WI38 (cell line): ENCODE results near the gene HLA-DPA1.

Experiments
- H3K4me3 ChIP-seq: 2 replicates; pipeline ENCODE4 v1.5.1; 2011; ENCODE audit warnings: low read depth, mild to moderate bottlenecking, control low read depth, low read length
- TF ChIP-seq, protein P1 (sequence below): IDR thresholded peaks from 2 replicates; pipeline ENCODE4 v1.5.1; 2012; ENCODE audit warnings: low read depth, mild to moderate bottlenecking, control low read depth, low read length

Gene HLA-DPA1

DNA sequence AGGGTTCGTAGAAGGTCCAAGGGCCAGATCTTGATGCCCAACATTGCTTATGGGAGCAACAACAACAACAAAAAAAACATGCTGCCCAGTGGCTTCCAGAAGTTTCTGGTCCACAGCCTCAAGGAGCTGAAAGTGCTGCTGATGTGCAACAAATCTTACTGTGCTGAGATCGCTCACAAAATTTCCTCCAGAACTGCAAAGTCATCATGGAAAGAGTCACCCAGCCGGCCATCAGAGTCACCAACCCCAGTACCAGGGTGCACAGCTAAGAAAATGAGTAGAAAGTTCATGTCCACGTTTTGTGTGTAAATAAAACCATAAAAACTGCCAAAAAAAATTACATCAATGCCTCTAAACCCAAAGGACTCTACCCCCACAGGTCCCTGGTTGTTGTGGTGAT, 6.1 kb upstream of the HLA-DPA1 start:
- no peak overlapping the region for H3K4me3 ChIP-seq
- TF ChIP-seq, protein P1, sequence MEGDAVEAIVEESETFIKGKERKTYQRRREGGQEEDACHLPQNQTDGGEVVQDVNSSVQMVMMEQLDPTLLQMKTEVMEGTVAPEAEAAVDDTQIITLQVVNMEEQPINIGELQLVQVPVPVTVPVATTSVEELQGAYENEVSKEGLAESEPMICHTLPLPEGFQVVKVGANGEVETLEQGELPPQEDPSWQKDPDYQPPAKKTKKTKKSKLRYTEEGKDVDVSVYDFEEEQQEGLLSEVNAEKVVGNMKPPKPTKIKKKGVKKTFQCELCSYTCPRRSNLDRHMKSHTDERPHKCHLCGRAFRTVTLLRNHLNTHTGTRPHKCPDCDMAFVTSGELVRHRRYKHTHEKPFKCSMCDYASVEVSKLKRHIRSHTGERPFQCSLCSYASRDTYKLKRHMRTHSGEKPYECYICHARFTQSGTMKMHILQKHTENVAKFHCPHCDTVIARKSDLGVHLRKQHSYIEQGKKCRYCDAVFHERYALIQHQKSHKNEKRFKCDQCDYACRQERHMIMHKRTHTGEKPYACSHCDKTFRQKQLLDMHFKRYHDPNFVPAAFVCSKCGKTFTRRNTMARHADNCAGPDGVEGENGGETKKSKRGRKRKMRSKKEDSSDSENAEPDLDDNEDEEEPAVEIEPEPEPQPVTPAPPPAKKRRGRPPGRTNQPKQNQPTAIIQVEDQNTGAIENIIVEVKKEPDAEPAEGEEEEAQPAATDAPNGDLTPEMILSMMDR, result no peak

DNA sequence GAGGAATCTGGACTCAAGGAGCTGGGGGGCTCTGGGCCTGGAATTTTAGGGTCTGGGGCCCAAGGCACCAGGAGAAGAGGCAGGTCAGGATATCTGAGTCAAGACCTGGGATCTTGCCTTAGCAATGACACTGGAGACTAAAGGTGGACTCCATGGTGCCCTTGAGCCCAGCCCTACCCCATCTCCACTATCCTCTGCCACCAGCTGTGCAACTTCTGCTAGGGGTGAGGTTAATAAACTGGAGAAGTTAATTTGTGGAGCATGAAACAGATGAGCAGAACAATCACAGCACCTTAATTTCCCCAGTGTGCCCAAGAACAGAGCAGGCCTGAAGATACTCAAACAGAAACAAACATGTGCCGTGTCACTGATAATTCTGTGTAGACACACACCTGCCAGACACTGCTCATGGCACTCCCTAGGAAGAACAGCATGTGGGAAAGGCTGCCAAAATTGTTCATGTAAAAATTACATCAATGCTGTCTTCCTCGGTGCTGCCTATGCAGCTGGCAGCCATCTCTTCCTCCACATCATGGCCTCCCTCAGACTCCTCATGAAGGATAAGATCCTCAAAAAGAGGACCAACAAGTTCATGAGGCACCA, 5.6 kb upstream of the HLA-DPA1 start:
- TF ChIP-seq, protein P1, result no peak
- no peak overlapping the region for H3K4me3 ChIP-seq

DNA sequence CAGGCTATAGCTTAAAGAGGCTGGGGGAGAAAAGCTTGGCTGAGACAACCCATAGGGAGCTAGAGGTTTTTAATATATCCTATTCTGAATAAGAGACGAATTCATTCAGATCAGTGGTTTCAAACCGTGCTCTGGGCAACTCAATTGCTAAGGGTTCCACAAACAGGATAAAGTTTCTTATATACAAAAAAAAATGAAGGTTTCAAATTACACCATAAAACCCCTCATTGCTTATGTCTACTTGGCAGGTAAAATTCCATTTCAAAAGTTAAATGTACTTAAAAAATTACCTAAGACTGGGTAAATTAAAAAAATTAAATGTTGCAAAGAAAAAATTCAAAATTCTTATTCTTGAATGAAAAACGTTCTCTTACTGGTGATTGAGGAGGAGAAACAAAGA, 5.0 kb upstream of the HLA-DPA1 start:
- H3K4me3 ChIP-seq, result no peak overlapping the region
- TF ChIP-seq, protein P1, result no peak

DNA sequence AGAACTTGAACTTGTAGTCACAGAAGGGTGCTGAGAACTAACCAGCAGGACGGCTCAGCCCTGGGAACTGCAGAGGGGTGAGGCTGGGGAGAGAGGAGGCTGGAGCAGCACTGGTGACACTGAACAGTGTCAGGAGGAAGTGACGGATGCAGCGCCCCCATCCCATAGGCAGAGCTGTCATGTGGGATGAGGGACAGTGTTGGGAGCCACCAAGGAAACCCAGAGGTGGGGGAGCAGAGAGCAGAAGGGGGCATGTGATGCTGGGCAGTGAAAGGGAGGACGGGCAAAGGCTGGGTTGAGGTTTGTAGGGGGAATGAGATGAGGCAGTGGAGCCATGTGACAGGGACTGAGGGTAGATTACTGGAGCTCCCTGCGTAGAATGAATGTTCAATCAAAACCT, 4.5 kb upstream of the HLA-DPA1 start:
- no peak overlapping the region for H3K4me3 ChIP-seq
- TF ChIP-seq, protein P1, result no peak

DNA sequence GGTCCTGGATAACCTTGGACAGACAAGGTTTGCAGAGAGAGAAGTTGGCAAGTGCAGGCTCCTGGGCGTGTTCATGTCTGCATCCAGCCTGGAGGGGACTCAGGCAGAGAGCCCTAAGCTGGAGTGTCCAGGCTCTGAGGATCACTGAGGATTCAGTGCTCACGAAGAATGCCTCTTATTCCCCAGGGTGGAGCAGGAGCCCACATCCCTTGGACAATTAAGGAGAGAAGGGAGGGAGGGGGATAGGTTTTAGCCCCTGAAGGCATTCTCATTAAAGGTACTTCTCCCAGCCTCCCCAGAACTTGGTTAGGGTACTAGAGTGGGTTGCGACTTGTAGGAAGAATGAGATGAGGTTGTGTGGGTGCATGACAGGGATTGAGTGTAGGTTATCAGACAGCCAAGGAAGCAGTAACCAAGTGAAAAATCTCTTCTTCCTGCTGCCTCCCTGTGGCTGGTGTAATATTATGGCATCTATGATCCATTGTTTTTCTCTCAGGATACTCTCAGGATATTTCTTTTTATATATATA, 3.0 kb upstream of the HLA-DPA1 start:
- H3K4me3 ChIP-seq, result no peak overlapping the region
- TF ChIP-seq, protein P1, result no peak

DNA sequence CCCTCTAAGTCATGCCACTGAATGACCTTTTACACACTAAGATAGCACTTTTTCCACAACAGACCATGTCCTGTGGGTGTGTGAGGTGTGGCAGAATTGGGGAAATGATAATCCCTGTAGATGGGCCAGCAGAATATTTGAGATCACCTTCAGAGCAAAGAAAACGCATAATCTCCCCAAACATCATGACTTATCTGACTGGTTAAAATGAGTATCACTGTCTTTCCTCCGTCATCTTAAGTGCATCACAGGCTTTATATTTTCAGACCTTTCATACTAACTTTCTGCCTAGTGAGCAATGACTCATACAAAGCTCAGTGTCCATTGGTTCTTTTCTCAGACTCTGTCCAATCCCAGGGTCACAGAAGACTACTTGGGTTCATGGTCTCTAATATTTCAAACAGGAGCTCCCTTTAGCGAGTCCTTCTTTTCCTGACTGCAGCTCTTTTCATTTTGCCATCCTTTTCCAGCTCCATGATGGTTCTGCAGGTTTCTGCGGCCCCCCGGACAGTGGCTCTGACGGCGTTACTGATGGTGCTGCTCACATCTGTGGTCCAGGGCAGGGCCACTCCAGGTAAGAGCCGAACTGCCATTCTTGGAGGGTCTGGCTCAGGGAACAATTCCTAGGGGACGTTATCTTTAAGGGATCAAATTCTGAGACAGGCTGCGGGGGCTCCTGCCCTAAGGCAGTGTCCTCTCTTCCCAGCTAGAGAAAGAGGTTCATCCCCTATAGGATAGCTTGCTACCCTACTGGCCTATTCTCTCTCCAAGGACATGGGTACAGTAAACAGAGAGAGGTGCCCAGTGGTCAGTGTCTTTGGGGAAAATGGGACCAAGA, 2.3 kb upstream of the HLA-DPA1 start, which contains the start of gene HLA-DPB1:
HLA-DPB1 (plus strand) TSS at position 423 of the 838 bp plus-strand sequence; CDS start at position 475, 52 bp downstream.
- TF ChIP-seq, protein P1, result no peak
- no peak within 1 kb of the TSS for H3K4me3 ChIP-seq

DNA sequence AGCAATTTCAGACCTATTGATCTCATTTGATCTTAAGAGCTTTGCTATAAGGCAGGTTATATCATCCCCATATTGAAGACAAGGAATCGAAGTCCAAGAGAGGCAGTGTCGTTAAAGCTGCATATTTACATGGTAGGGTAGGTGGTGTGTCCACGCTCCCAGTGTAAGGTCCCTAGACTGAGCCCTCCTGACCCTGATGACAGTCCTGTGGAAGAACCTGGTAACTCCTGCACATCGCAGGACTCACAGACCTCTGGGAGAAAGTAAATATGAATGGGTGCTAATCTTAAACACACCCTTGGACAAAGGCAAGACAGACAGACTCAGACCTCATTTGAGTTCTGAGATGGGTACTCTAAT, 1.7 kb upstream of the HLA-DPA1 start:
- TF ChIP-seq, protein P1, result no peak
- H3K4me3 ChIP-seq, result no peak overlapping the region
